ENCODE results near the gene AFF3. TPM values are rescaled to one million over a fixed set of nuclear protein-coding genes. Genes with fewer than 3 reads are reported as not detected.

AFF3 gene
- total and polyA plus RNA-seq, 10 of the 15 experiments (the other 5 are each of a cell fraction or from before 2014, with no cell fraction given) = 0.26 to 5.5 (median 3.0) TPM

DNA sequence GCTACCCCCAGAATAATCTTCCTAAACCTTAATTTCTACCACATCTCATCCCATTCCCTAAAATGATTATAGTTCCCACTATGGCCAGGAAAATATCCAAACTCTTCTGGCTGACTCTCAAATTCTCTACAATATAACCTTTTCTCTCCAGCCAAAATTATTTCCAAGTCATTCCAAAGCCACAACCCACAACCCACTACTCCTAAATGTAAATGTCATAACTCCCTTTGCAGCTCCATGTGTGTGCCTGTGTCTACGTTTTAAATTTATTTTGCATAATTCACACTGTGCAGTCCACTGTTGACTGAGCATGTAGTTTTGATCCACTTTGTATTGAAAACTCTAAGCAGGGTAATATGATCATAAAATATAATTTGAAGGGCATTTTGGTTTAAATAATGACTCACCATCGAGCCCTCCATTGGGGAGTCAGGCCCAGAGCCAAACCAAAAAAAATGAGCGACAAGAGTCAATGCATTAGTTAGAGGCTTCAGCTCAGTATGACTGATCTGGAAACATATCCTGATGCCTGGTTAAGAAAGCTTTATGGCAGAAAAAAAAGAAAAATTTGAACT is 171.0 kb downstream of the AFF3 start:
- DNase-seq (ENCODE audit: low read depth, low spot score) = no peak
- H4K20me1 ChIP-seq (ENCODE audit: control insufficient read depth, insufficient read depth) = 0 out of 2 replicates have a peak, but pooled peaks cover 3% of the 10 kb centered on the region
- BruUV-seq (replicated peaks) = no TSS peak
- ATAC-seq = no peak
- in situ Hi-C loops (cut with MboI) = no loop called here
- no peaks in the 10 kb centered on the region for H3K36me3 ChIP-seq (ENCODE audit: control insufficient read depth in 2 of 2, insufficient read depth in 2 of 2, low read length in 1 of 2)
- H3K9ac ChIP-seq (ENCODE audit: control insufficient read depth, insufficient read depth, low read length) = no peak overlapping the region
- H3K4me1 ChIP-seq (ENCODE audit: control insufficient read depth, insufficient read depth, low read length) = no peaks in the 10 kb centered on the region
- POLR2A ChIA-PET = no interaction called here
- no peaks in the 10 kb centered on the region for H3K79me2 ChIP-seq (ENCODE audit: control insufficient read depth, insufficient read depth, low read length)
- RAD21 ChIA-PET (ENCODE audit: unreplicated experiment) = no interaction called here
- intact Hi-C loops (cut with micrococcal nuclease; ENCODE audit: unreplicated experiment) = no loop called here
- no peak overlapping the region for H3K4me3 ChIP-seq
- peaks cover 0 to 1% of the 10 kb centered on the region in 2 experiments; a peak in 1 of 4 replicates for H3K27me3 ChIP-seq (replicated peaks in 1 of 2; ENCODE audit: control insufficient read depth in 2 of 2, insufficient read depth in 2 of 2, low read length in 1 of 2)
- no peak for FAIRE-seq
- 33% methylated on average over 3 of the region's 3 CpGs for WGBS (ENCODE audit: insufficient coverage, insufficient replicate concordance, low lambda C conversion rate, missing lambda C conversion rate)
- TF ChIP-seq ZBED1 (IDR thresholded peaks at IDR 0.05; ENCODE audit: borderline replicate concordance) (no peak), POLR2A (IDR thresholded peaks at IDR 0.05; ENCODE audit: low read depth, low read length) (no peak), NFYB (IDR thresholded peaks at IDR 0.05; ENCODE audit: insufficient read depth, low read depth, low read length) (no peak), GABPA (IDR thresholded peaks at IDR 0.05; ENCODE audit: low read depth) (no peak), LARP7 (IDR thresholded peaks at IDR 0.05) (no peak)
- TF ChIP-seq, protein P1, sequence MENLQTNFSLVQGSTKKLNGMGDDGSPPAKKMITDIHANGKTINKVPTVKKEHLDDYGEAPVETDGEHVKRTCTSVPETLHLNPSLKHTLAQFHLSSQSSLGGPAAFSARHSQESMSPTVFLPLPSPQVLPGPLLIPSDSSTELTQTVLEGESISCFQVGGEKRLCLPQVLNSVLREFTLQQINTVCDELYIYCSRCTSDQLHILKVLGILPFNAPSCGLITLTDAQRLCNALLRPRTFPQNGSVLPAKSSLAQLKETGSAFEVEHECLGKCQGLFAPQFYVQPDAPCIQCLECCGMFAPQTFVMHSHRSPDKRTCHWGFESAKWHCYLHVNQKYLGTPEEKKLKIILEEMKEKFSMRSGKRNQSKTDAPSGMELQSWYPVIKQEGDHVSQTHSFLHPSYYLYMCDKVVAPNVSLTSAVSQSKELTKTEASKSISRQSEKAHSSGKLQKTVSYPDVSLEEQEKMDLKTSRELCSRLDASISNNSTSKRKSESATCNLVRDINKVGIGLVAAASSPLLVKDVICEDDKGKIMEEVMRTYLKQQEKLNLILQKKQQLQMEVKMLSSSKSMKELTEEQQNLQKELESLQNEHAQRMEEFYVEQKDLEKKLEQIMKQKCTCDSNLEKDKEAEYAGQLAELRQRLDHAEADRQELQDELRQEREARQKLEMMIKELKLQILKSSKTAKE (IDR thresholded peaks at IDR 0.05; ENCODE audit: low read depth, poor library complexity, severe bottlenecking) = no peak
- TF ChIP-seq, protein P2, sequence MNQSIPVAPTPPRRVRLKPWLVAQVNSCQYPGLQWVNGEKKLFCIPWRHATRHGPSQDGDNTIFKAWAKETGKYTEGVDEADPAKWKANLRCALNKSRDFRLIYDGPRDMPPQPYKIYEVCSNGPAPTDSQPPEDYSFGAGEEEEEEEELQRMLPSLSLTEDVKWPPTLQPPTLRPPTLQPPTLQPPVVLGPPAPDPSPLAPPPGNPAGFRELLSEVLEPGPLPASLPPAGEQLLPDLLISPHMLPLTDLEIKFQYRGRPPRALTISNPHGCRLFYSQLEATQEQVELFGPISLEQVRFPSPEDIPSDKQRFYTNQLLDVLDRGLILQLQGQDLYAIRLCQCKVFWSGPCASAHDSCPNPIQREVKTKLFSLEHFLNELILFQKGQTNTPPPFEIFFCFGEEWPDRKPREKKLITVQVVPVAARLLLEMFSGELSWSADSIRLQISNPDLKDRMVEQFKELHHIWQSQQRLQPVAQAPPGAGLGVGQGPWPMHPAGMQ (IDR thresholded peaks at IDR 0.05; ENCODE audit: borderline replicate concordance) = no peak
- TF ChIP-seq, protein P3, sequence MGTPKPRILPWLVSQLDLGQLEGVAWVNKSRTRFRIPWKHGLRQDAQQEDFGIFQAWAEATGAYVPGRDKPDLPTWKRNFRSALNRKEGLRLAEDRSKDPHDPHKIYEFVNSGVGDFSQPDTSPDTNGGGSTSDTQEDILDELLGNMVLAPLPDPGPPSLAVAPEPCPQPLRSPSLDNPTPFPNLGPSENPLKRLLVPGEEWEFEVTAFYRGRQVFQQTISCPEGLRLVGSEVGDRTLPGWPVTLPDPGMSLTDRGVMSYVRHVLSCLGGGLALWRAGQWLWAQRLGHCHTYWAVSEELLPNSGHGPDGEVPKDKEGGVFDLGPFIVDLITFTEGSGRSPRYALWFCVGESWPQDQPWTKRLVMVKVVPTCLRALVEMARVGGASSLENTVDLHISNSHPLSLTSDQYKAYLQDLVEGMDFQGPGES (IDR thresholded peaks at IDR 0.05) = no peak
- TF ChIP-seq, protein P4, sequence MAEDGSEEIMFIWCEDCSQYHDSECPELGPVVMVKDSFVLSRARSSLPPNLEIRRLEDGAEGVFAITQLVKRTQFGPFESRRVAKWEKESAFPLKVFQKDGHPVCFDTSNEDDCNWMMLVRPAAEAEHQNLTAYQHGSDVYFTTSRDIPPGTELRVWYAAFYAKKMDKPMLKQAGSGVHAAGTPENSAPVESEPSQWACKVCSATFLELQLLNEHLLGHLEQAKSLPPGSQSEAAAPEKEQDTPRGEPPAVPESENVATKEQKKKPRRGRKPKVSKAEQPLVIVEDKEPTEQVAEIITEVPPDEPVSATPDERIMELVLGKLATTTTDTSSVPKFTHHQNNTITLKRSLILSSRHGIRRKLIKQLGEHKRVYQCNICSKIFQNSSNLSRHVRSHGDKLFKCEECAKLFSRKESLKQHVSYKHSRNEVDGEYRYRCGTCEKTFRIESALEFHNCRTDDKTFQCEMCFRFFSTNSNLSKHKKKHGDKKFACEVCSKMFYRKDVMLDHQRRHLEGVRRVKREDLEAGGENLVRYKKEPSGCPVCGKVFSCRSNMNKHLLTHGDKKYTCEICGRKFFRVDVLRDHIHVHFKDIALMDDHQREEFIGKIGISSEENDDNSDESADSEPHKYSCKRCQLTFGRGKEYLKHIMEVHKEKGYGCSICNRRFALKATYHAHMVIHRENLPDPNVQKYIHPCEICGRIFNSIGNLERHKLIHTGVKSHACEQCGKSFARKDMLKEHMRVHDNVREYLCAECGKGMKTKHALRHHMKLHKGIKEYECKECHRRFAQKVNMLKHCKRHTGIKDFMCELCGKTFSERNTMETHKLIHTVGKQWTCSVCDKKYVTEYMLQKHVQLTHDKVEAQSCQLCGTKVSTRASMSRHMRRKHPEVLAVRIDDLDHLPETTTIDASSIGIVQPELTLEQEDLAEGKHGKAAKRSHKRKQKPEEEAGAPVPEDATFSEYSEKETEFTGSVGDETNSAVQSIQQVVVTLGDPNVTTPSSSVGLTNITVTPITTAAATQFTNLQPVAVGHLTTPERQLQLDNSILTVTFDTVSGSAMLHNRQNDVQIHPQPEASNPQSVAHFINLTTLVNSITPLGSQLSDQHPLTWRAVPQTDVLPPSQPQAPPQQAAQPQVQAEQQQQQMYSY (CRISPR knock-in tag; IDR thresholded peaks at IDR 0.05) = no peak
- no peak overlapping the region for H2AFZ ChIP-seq (ENCODE audit: control insufficient read depth, low read depth, low read length)
- SMC1A ChIA-PET (ENCODE audit: uncharacterized antibody, unreplicated experiment) = no interaction called here
- no peaks in the 10 kb centered on the region for H3K9me3 ChIP-seq (replicated peaks; ENCODE audit: control insufficient read depth, insufficient read depth, low read length)
- CTCF ChIA-PET = interaction anchor here (0.7 kb wide), 1 partner anchor 12 kb away, joined by 3 read pairs; no protein-coding TSS in a partner anchor
- no peak overlapping the region for H3K27ac ChIP-seq (ENCODE audit: control insufficient read depth, insufficient read depth)
- H3K4me2 ChIP-seq (ENCODE audit: control insufficient read depth, insufficient read depth) = no peak overlapping the region

Measured in GM12878 (cell line).